Measurements from ENCODE around the gene TXNDC9. TPM values are rescaled to one million over a fixed set of nuclear protein-coding genes. Genes with fewer than 3 reads are reported as not detected.

TXNDC9 gene
- total and polyA plus RNA-seq, 3 donors from 2014 or later: 29.2 to 38.4 (median 31.5) TPM

- TF ChIP-seq, protein P1, sequence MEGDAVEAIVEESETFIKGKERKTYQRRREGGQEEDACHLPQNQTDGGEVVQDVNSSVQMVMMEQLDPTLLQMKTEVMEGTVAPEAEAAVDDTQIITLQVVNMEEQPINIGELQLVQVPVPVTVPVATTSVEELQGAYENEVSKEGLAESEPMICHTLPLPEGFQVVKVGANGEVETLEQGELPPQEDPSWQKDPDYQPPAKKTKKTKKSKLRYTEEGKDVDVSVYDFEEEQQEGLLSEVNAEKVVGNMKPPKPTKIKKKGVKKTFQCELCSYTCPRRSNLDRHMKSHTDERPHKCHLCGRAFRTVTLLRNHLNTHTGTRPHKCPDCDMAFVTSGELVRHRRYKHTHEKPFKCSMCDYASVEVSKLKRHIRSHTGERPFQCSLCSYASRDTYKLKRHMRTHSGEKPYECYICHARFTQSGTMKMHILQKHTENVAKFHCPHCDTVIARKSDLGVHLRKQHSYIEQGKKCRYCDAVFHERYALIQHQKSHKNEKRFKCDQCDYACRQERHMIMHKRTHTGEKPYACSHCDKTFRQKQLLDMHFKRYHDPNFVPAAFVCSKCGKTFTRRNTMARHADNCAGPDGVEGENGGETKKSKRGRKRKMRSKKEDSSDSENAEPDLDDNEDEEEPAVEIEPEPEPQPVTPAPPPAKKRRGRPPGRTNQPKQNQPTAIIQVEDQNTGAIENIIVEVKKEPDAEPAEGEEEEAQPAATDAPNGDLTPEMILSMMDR (IDR thresholded peaks at IDR 0.05): no peak
- no peak for TF ChIP-seq POLR2A (IDR thresholded peaks at IDR 0.05)
- Histone ChIP-seq H3K36me3 (ENCODE audit: low read depth, missing control alignments) (no peaks in the 10 kb centered on the region), H3K4me1 (no peaks in the 10 kb centered on the region), H3K27me3 (no peaks in the 10 kb centered on the region), H3K4me3 (no peak overlapping the region), H3K9me3 (no peaks in the 10 kb centered on the region), H3K27ac (no peak overlapping the region)
- intact Hi-C loops (cut with DNase I; ENCODE audit: low total_unique reads): no loop called here
- DNase-seq: no peak
- 71 to 79% methylated on average over 7 of the region's 7 CpGs for WGBS, 2 donors
These were observed 60.3 kb downstream of the TXNDC9 start for GRCh38 chr2:99275882-99276281.

Other genes starting within 250 kb of the TXNDC9 start
- gene C2orf15, start 194.6 kb downstream of the TXNDC9 start, total RNA-seq: 1 to 10 TPM; 1.7 to 3.1 TPM
- gene C2orf15, start 194.6 kb downstream of the TXNDC9 start, polyA plus RNA-seq (ENCODE audit: insufficient read depth, low read depth, low replicate concordance): 2.1 TPM
- gene TSGA10, start 181.4 kb downstream of the TXNDC9 start, total RNA-seq: 100 to 1,000 TPM in 1 of 2 donors, 10 to 100 TPM in 1; 42.4 to 110 TPM
- gene TSGA10, start 181.4 kb downstream of the TXNDC9 start, polyA plus RNA-seq (ENCODE audit: insufficient read depth, low read depth, low replicate concordance): 85.6 TPM
- 10 to 100 TPM; 12.8 to 14.1 TPM for gene LIPT1, start 181.4 kb downstream of the TXNDC9 start, total RNA-seq
- 23.2 TPM for gene LIPT1, start 181.4 kb downstream of the TXNDC9 start, polyA plus RNA-seq (ENCODE audit: insufficient read depth, low read depth, low replicate concordance)
- 10 to 100 TPM; 17.8 to 24.7 TPM for gene MITD1, start 155.3 kb downstream of the TXNDC9 start, total RNA-seq
- gene MITD1, start 155.3 kb downstream of the TXNDC9 start, polyA plus RNA-seq (ENCODE audit: insufficient read depth, low read depth, low replicate concordance): 12.5 TPM
- 10 to 100 TPM; 19.1 to 26.3 TPM for gene MRPL30, start 155.1 kb downstream of the TXNDC9 start, total RNA-seq
- 17.3 TPM for gene MRPL30, start 155.1 kb downstream of the TXNDC9 start, polyA plus RNA-seq (ENCODE audit: insufficient read depth, low read depth, low replicate concordance)
- 1 to 10 TPM in 1 of 2 donors, under 1 TPM in 1; 0.43 to 1.7 TPM for gene LYG2, start 80.7 kb downstream of the TXNDC9 start, total RNA-seq
- not detected for gene LYG2, start 80.7 kb downstream of the TXNDC9 start, polyA plus RNA-seq (ENCODE audit: insufficient read depth, low read depth, low replicate concordance)
- 1 to 10 TPM; 3.3 to 5.8 TPM for gene LYG1, start 35.1 kb downstream of the TXNDC9 start, total RNA-seq
- gene LYG1, start 35.1 kb downstream of the TXNDC9 start, polyA plus RNA-seq (ENCODE audit: insufficient read depth, low read depth, low replicate concordance): 2.9 TPM
- gene EIF5B, start 1.1 kb upstream of the TXNDC9 start, total RNA-seq: 10 to 100 TPM; 38.1 to 66.8 TPM
- 12.2 TPM for gene EIF5B, start 1.1 kb upstream of the TXNDC9 start, polyA plus RNA-seq (ENCODE audit: insufficient read depth, low read depth, low replicate concordance)
- gene REV1, start 153.7 kb upstream of the TXNDC9 start, total RNA-seq: 10 to 100 TPM; 73.5 to 79.5 TPM
- 34.9 TPM for gene REV1, start 153.7 kb upstream of the TXNDC9 start, polyA plus RNA-seq (ENCODE audit: insufficient read depth, low read depth, low replicate concordance)